Psoas muscle (tissue), 8 donors: Measurements from ENCODE around the gene PDE8B. TPM values are rescaled to one million over a fixed set of nuclear protein-coding genes. Genes with fewer than 3 reads are reported as not detected.

ENCODE experiments used
- ATAC-seq, 4 donors: fragments of 200-7000 bp; cut with Tn5 transposase; one replicate each; pipeline ENCODE4 v1.9.1; 2020; ENCODE audit warnings: moderate library complexity in 3 of 4, mild to moderate bottlenecking in 2 of 4
- DNase-seq, 2 donors: peaks; one replicate each; pipeline ENCODE4 v3.0.0-alpha.2; 2020
- H3K27ac ChIP-seq: fragments of 200-600 bp; one replicate; pipeline ENCODE4 v1.8.0; 2022
- H3K27me3 ChIP-seq, 3 donors: fragments of 200-600 bp in 1 of 3; one replicate each; pipeline versions ENCODE4 v1.6.1 to v1.8.0; 2013 to 2022; ENCODE audit warnings: low read length in 2 of 3, mild to moderate bottlenecking in 2 of 3, moderate library complexity in 1 of 3; ENCODE audit not compliant: insufficient read depth in 3 of 3
- H3K36me3 ChIP-seq, 2 donors: fragments of 200-600 bp in 1 of 2; one replicate each; pipeline versions ENCODE4 v1.6.1 to v1.8.0; 2013 to 2022; ENCODE audit warnings: low read depth in 1 of 2, mild to moderate bottlenecking in 1 of 2, moderate library complexity in 1 of 2; ENCODE audit not compliant: insufficient read depth in 1 of 2
- H3K4me1 ChIP-seq: fragments of 200-600 bp; one replicate; pipeline ENCODE4 v1.8.0; 2022
- H3K4me3 ChIP-seq: fragments of 200-600 bp; one replicate; pipeline ENCODE4 v1.8.0; 2022; ENCODE audit warnings: mild to moderate bottlenecking
- H3K9me3 ChIP-seq: fragments of 200-600 bp; one replicate; pipeline ENCODE4 v1.8.0; 2022
- CTCF ChIP-seq: fragments of 200-600 bp; IDR thresholded peaks from one replicate; pipeline ENCODE4 v1.8.0; 2022; ENCODE audit warnings: antibody characterized with exemption
- WGBS, 3 donors: extraction: QIAGEN DNeasy Blood & Tissue Kit; methylation state at CpG; one replicate each; pipeline versions ENCODE4 v1.1.6 to v1.1.7; 2013; 5-methylcytosine and 5-hydroxymethylcytosine counted together
- intact Hi-C, 2 donors: fragments of 100-400 bp; cut with DNase I; formaldehyde crosslinking; loops; one replicate each; pipeline versions ENCODE4 v1.11.0 to v1.14.2; 2022
- polyA plus RNA-seq, 3 donors: library from polyadenylated mRNA; stranded (reverse); fragments of 200-250 nt; gene quantifications; one replicate each; pipeline ENCODE4 v1.2.3, GENCODE V29; 2013
- total RNA-seq, 4 donors: library from RNA; stranded (reverse); fragmentation: NEBNext Ultra II Directional in 2 of 4; extraction: Animal tissue kit (Norgen Biotek cat#: 25700) in 2 of 4; gene quantifications; one replicate each; pipeline versions ENCODE4 v1.2.1 to v1.2.4, GENCODE V29; 2021 to 2023
- donor health status: healthy with polysubstance abuse.
- donor health status: DM: no; HTN: no; CAD: no; lungs with moderate emphysema.
- donor health status: Bipolar disorder and iron deficiency.
- donor health status: healthy.
- donor health status: DM: yes; HTN: yes; CAD: no.
- donor health status: DM: no; HTN: no; CAD: no.
- donor health status: DM: no; HTN: no; CAD: no.
- donor health status: DM: yes; HTN: yes; CAD: no.

PDE8B gene
- total and polyA plus RNA-seq, 7 donors: 0.12 to 2.9 (median 0.46) TPM

GRCh38 chr5:77186652-77187370, 23.7 kb upstream of the PDE8B start:
- Histone ChIP-seq H3K27ac (no peak overlapping the region), H3K4me3 (no peak overlapping the region), H3K4me1 (no peaks in the 10 kb centered on the region), H3K9me3 (peaks cover 5% of the 10 kb centered on the region), H3K36me3 (no peaks in the 10 kb centered on the region), H3K27me3 (peaks cover 0 to 2% (median 0%) of the 10 kb centered on the region in 3 donors)
- DNase-seq (no peak), ATAC-seq (no peak)
- TF ChIP-seq CTCF: no peak
- WGBS, 3 donors: 79 to 92% (median 89%) methylated on average over 2 of the region's 2 CpGs
- intact Hi-C loops: no loop called here

- peaks cover 5% of the 10 kb centered on the region for H3K9me3 ChIP-seq
- ATAC-seq: no peak
- no peak for DNase-seq
- no peaks in the 10 kb centered on the region for H3K36me3 ChIP-seq
- H3K27ac ChIP-seq: no peak overlapping the region
- WGBS, 3 donors: 78 to 90% (median 83%) methylated on average over 2 of the region's 2 CpGs
- no peak for TF ChIP-seq CTCF
- H3K27me3 ChIP-seq: peaks cover 0 to 2% (median 0%) of the 10 kb centered on the region in 3 donors
- no peaks in the 10 kb centered on the region for H3K4me1 ChIP-seq
- H3K4me3 ChIP-seq: no peak overlapping the region
- intact Hi-C loops: no loop called here
Observed at GRCh38 chr5:77189421-77189820, 21.1 kb upstream of the PDE8B start.

- no peaks in the 10 kb centered on the region for H3K4me1 ChIP-seq
- no peak for ATAC-seq
- H3K27me3 ChIP-seq: peaks cover 0 to 2% (median 0%) of the 10 kb centered on the region in 3 donors
- H3K9me3 ChIP-seq: no peaks in the 10 kb centered on the region
- no peak for TF ChIP-seq CTCF
- H3K27ac ChIP-seq: no peak overlapping the region
- no peaks in the 10 kb centered on the region for H3K36me3 ChIP-seq
- intact Hi-C loops: no loop called here
- WGBS, 3 donors: 43 to 49% (median 48%) methylated on average over 2 of the region's 2 CpGs
- no peak overlapping the region for H3K4me3 ChIP-seq
- DNase-seq: no peak
Observed at GRCh38 chr5:77192441-77193050, 17.9 kb upstream of the PDE8B start.

GRCh38 chr5:77194762-77195161, 15.7 kb upstream of the PDE8B start:
- no peaks in the 10 kb centered on the region for H3K9me3 ChIP-seq
- DNase-seq (no peak), ATAC-seq (no peak)
- no peaks in the 10 kb centered on the region for H3K27me3 ChIP-seq
- no peak for TF ChIP-seq CTCF
- intact Hi-C loops: no loop called here
- H3K4me1 ChIP-seq: no peaks in the 10 kb centered on the region
- no peaks in the 10 kb centered on the region for H3K36me3 ChIP-seq
- no peak overlapping the region for H3K27ac ChIP-seq
- H3K4me3 ChIP-seq: no peak overlapping the region
